Measurements from ENCODE around the gene SAFB. TPM values are rescaled to one million over a fixed set of nuclear protein-coding genes. Genes with fewer than 3 reads are reported as not detected.

SAFB gene
- polyA plus RNA-seq, 1 of the 3 experiments (the other 2 are of a cell fraction) = 90.0 TPM

- CTCF ChIA-PET = interaction anchor here (1.0 to 1.3 kb wide), 2 partner anchors 11 to 46 kb away, joined by 3 read pairs; no protein-coding TSS in a partner anchor
- peaks cover 58 to 64% of the 10 kb centered on the region in 2 experiments for H3K36me3 ChIP-seq (replicated peaks in 1 of 2; ENCODE audit: control insufficient read depth in 1 of 2, insufficient read depth in 2 of 2, low read length in 1 of 2)
- no peaks in the 10 kb centered on the region for H3K9me2 ChIP-seq
- H3K4me2 ChIP-seq = no peak overlapping the region
- no peak overlapping the region for H3K27ac ChIP-seq (ENCODE audit: low read depth in 2 of 2, low read length in 1 of 2)
- H3K4me3 ChIP-seq (ENCODE audit: low read depth in 2 of 2, low read length in 1 of 2) = no peak overlapping the region
- no peak overlapping the region for H3K9ac ChIP-seq
- WGBS (ENCODE audit: low lambda C conversion rate) = 100% methylated on average over 2 of the region's 2 CpGs
- no peaks in the 10 kb centered on the region for H3K4me1 ChIP-seq (ENCODE audit: control insufficient read depth in 1 of 2, insufficient read depth in 2 of 2, low read depth in 1 of 2, low read length in 1 of 2)
- H3K79me2 ChIP-seq (ENCODE audit: insufficient read depth) = peaks cover 82% of the 10 kb centered on the region
- H3K27me3 ChIP-seq (ENCODE audit: insufficient read depth) = no peaks in the 10 kb centered on the region
- peaks cover 13% of the 10 kb centered on the region for H3F3A ChIP-seq (replicated peaks; ENCODE audit: insufficient read depth)
- no peak for DNase-seq
- H3K9me3 ChIP-seq = no peaks in the 10 kb centered on the region
- TF ChIP-seq FOXJ3 (CRISPR knock-in tag; IDR thresholded peaks at IDR 0.05) (no peak), MXI1 (IDR thresholded peaks at IDR 0.05; ENCODE audit: low read depth, low read length) (no peak), TCF12 (IDR thresholded peaks at IDR 0.05) (no peak), FOSL2 (IDR thresholded peaks at IDR 0.05; ENCODE audit: borderline replicate concordance, low read depth) (no peak), IRF3 (IDR thresholded peaks at IDR 0.05; ENCODE audit: low read depth, low read length) (no peak), POLR2AphosphoS5 (IDR thresholded peaks at IDR 0.05; ENCODE audit: low read depth, low read length) (no peak), PBX3 (IDR thresholded peaks at IDR 0.05) (no peak)
- POLR2A ChIA-PET = no interaction called here
- H2AFZ ChIP-seq (ENCODE audit: low read depth) = no peak overlapping the region
- H4K20me1 ChIP-seq (ENCODE audit: insufficient read depth) = peaks cover 82% of the 10 kb centered on the region
Observed at GRCh38 chr19:5644037-5644436, 21.2 kb downstream of the SAFB start.

GRCh38 chr19:5645409-5645808 lies 22.5 kb downstream of the SAFB start:
- H3K27me3 ChIP-seq (ENCODE audit: insufficient read depth) = no peaks in the 10 kb centered on the region
- CTCF ChIA-PET = interaction anchor here (1.3 kb wide), 1 partner anchor 44 kb away, joined by 3 read pairs; no protein-coding TSS in a partner anchor
- peaks cover 67 to 72% of the 10 kb centered on the region in 2 experiments for H3K36me3 ChIP-seq (replicated peaks in 1 of 2; ENCODE audit: control insufficient read depth in 1 of 2, insufficient read depth in 2 of 2, low read length in 1 of 2)
- H3K79me2 ChIP-seq (ENCODE audit: insufficient read depth) = peaks cover 68% of the 10 kb centered on the region
- H4K20me1 ChIP-seq (ENCODE audit: insufficient read depth) = peaks cover 71% of the 10 kb centered on the region
- H3K4me1 ChIP-seq (ENCODE audit: control insufficient read depth in 1 of 2, insufficient read depth in 2 of 2, low read depth in 1 of 2, low read length in 1 of 2) = no peaks in the 10 kb centered on the region
- no peak overlapping the region for H2AFZ ChIP-seq (ENCODE audit: low read depth)
- POLR2A ChIA-PET = interaction anchor here (0.6 to 0.9 kb wide), 3 partner anchors 23 to 46 kb away, joined by 3 read pairs; partner anchors contain the start of genes SAFB and SAFB2
- no peaks in the 10 kb centered on the region for H3K9me2 ChIP-seq
- H3K9me3 ChIP-seq = no peaks in the 10 kb centered on the region
- H3K4me2 ChIP-seq = no peak overlapping the region
- TF ChIP-seq MEF2A (IDR thresholded peaks at IDR 0.05; ENCODE audit: borderline replicate concordance, low read depth) (no peak), SIN3A (IDR thresholded peaks at IDR 0.05; ENCODE audit: borderline replicate concordance, low read depth, low read length) (no peak), POLR2AphosphoS5 (IDR thresholded peaks at IDR 0.05; ENCODE audit: low read depth, low read length) (no peak)
- DNase-seq = no peak
- peaks cover 5% of the 10 kb centered on the region for H3F3A ChIP-seq (replicated peaks; ENCODE audit: insufficient read depth)
- no peak overlapping the region for H3K4me3 ChIP-seq (ENCODE audit: low read depth in 2 of 2, low read length in 1 of 2)
- WGBS (ENCODE audit: low lambda C conversion rate) = 95% methylated on average over 5 of the region's 5 CpGs
- H3K9ac ChIP-seq = no peak overlapping the region
- no peak overlapping the region for H3K27ac ChIP-seq (ENCODE audit: low read depth in 2 of 2, low read length in 1 of 2)

- Histone ChIP-seq H3F3A (replicated peaks; ENCODE audit: insufficient read depth) (peaks cover 5% of the 10 kb centered on the region), H3K27me3 (ENCODE audit: insufficient read depth) (no peaks in the 10 kb centered on the region), H3K9me3 (no peaks in the 10 kb centered on the region), H3K27ac (ENCODE audit: low read depth in 2 of 2, low read length in 1 of 2) (no peak overlapping the region), H3K9ac (no peak overlapping the region), H2AFZ (ENCODE audit: low read depth) (no peak overlapping the region), H3K36me3 (replicated peaks in 1 of 2; ENCODE audit: control insufficient read depth in 1 of 2, insufficient read depth in 2 of 2, low read length in 1 of 2) (peaks cover 74 to 79% of the 10 kb centered on the region in 2 experiments), H3K4me3 (ENCODE audit: low read depth in 2 of 2, low read length in 1 of 2) (no peak overlapping the region), H3K79me2 (ENCODE audit: insufficient read depth) (peaks cover 60% of the 10 kb centered on the region), H4K20me1 (ENCODE audit: insufficient read depth) (peaks cover 58% of the 10 kb centered on the region), H3K9me2 (no peaks in the 10 kb centered on the region), H3K4me2 (no peak overlapping the region), H3K4me1 (ENCODE audit: control insufficient read depth in 1 of 2, insufficient read depth in 2 of 2, low read depth in 1 of 2, low read length in 1 of 2) (no peaks in the 10 kb centered on the region)
- ChIA-PET POLR2A (no interaction called here), CTCF (interaction anchor here (0.9 kb wide), 1 partner anchor 11 kb away, joined by 3 read pairs; no protein-coding TSS in a partner anchor)
- DNase-seq = no peak
- 91% methylated on average over 4 of the region's 4 CpGs for WGBS (ENCODE audit: low lambda C conversion rate)
- TF ChIP-seq POLR2AphosphoS5 (IDR thresholded peaks at IDR 0.05; ENCODE audit: low read depth, low read length) (no peak), SIN3A (IDR thresholded peaks at IDR 0.05; ENCODE audit: borderline replicate concordance, low read depth, low read length) (no peak), TCF12 (IDR thresholded peaks at IDR 0.05) (no peak)
Observed at GRCh38 chr19:5646703-5647102, 23.8 kb downstream of the SAFB start.
